Measurements from ENCODE around the gene FOXD2.

Gene FOXD2

DNA sequence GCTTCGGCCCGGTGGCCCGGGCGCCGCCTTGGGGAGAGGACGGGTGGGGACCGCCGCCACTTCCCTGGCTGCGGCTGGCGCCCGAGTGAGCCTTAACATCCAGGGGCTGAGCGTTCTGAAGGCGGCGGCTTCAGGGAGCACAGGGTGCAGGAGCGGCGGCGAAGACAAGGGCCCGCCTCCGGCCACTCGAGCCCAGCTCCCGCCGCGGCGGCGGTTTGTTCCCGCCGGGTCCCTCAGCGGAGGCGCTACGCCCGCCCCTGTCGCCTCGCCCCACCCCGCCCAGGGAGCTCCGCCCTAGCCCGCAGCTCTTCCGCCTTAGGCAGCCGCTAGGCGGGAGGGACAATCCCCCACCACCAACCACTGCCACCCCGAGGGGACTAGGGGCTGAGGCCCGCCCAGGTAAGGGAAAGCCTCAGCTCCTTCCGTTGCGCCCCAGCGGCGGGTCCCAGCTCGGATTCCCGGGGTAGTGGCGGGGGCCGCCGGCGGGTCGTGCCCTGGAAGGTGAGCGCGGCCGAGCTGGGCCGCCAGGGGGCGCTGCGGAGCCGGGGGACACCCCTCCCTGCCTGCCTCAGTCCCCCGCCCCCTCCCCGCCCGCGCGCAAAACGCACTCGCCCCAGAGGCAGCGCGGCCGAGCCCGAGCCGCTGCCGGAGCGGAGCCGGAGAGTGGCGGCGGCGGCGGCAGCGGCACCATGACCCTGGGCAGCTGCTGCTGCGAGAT, at the start of gene FOXD2:
FOXD2 (plus strand) TSS at position 598 of the 718 bp plus-strand sequence; CDS start at position 690, 92 bp downstream.
- no peak for DNase-seq

DNA sequence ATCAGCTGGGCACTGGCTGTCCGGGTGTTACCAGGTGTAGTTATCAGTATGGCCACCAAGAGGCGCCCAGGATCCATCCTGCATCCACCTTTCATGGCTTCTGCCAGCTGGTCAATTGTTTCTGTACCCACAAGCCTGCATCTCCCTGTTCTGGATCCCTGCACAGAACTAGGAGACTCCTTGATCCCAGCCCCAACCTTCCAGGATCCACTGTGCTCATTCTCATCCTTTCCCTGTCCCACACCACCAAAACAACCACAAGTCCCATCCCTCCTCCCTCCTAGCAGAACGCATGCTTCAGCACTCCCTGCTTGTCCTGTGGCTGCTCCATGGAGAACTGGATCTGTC, 49.0 kb upstream of the FOXD2 start:
- DNase-seq, result no peak

DNA sequence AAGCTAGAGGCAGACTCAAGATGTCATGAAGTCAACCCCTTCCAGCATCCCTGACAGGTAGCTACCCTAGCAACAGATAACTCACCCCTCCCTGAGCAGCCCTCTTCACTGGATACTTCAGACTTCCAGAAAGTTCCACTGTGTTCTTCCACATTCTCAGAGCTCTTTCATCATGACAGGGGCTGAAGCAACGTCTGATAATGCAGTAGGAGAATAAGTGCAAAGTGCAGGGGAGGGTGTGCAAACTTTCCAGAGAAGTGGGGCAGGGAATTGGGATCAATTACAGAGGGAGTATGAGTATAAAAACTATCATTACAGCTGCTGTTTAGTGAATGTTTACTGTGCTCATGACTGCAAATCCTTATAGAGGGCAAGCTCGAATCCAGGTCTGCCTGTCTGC, 48.1 kb upstream of the FOXD2 start:
- no peak for DNase-seq

DNA sequence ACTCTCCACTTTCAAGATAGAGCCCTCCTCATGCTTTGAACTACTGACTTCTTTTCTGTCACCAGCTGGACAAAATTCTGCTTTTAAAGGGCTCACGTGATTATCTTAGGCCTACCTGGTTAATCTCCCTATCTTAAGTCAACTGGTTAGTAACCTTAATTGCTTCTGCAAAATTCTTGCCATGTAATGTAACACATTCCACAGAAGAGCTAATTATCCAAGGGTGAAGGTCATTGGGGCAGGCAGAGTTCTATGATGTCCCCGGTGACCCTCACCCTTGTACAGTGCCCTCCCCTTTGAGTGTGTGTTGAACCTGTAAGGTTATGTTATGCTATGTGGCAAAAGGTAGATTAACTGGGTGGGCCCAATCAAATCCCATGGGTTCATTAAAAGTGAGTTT, 47.0 kb upstream of the FOXD2 start:
- no peak for DNase-seq

DNA sequence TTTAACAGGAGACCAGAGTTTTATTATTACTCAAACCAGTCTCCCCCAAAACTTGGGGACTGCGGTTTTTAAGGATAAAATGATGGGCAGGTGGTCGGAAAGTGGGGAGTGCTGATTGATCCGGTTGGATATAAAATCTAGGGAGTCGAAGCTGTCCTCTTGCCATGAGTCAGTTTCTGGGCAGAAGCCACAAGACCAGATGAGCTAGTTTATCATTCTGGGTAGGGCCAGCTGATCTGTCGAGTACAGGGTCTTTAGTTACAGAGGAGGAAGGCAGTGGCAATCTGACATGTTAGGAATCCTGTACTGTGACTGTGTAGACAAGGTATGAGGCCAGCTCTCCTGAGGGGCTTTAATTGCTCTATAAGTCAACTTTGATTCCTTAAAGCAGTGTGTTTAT, 44.7 kb upstream of the FOXD2 start:
- DNase-seq, result no peak

DNA sequence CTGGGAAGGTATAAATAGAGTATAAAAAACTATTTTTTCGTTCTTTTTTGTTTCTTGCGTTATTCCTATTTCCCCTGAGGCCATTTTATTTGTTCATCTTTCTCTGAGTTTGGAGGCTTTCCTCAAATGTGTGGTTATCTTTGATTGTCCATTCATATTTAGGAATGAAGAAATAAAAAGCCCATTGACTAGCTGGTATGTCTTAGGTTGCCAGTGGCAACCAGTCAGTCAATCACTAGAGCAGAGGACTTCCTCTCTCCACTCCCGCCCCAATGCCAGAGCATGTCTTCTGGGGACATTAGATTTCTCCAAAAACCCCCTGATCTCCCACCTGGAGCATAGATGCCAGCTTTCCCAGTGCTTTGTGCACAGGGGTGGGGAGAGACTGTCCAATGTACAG, 42.4 kb upstream of the FOXD2 start:
- no peak for DNase-seq

DNA sequence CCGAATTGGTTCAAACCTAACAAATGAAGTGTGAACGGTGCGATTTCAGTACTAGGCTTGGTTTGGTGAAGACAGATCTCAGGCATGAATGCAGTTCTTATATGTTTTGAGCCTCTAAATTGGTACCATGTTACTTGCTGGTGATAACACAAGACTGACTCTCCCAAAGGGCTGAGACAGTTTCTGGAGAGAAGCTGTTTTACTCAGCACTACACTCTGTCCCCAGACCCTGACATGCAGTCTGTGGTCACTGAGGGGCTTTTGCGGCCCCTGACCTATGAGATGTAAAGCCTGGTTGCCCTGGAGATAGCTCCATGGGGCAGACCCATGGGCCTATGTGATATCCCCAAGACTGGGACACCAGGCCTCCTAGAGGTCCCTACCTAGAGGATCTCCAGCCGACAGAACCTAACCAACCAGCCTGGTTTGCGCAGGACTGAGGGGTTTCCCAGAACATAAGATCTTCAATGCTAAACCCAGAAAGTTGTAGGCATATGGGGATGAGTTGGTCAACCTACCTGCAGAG, 41.1 kb upstream of the FOXD2 start:
- no peak for DNase-seq

DNA sequence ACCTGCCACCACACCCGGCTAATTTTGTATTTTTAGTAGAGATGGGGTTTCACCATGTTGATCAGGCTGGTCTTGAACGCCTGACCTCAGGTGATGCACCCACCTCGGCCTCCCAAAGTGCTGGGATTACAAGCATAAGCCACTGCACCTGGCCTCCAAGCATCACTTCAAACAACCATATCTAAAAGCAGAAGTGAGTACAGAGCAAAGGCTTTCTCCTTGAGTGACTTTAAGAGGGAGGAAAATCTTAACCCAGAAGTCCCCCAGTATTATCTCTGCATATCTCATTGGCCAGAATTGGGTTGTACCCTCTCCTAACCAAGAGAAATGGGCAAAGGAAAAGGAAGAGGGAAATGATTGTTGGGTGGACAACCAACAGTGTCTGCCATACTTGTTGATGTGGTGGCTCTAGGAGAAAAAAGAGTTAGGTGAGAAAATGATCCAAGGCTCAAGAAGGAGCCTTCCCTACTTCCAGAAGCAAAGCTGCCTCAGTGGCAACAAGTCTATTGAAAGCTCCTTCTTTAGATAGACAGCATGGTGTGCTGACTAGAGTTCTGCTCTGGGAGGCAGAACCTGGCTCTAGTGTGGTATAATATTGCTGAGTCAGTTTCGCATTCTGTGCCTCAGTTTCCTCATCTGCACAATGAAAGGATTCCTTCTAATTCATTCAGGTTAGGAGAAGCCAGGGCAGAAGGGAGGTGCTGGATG, 38.6 kb upstream of the FOXD2 start:
- no peak for DNase-seq

DNA sequence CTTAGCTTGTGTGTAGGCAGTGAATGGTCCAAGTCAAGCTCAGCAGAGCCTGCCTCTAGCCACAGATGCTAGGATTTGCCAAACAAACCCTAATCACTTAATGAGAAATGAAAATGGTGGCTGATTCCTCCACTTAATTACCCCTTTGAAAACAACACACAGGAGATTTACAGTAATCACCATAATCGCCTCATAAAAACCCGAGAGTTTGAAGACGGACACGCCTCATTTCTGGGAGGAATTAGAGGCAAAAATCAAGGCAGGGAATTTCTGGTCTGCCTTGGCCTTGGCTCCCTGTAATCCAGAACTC, 38.0 kb upstream of the FOXD2 start:
- DNase-seq, result no peak

DNA sequence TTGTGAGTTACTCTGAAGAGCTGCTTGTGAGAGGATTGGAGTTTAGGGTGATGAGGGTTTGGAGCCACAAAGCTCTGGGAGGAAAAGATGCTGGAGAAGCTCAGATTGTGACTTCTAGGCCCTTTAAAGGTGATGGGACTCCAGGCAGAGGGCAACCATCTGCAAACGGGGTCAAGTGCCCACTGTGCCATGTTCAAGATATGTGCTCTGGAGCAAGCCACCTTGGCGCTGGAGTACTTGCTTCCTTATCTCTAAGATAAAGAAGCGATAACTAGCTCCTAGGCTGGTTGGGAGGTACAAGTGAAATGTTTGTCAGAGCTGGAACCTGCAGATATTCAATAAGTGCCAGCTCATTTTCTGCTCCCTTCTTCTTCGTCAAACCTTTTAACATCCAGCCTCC, 36.1 kb upstream of the FOXD2 start:
- no peak for DNase-seq

DNA sequence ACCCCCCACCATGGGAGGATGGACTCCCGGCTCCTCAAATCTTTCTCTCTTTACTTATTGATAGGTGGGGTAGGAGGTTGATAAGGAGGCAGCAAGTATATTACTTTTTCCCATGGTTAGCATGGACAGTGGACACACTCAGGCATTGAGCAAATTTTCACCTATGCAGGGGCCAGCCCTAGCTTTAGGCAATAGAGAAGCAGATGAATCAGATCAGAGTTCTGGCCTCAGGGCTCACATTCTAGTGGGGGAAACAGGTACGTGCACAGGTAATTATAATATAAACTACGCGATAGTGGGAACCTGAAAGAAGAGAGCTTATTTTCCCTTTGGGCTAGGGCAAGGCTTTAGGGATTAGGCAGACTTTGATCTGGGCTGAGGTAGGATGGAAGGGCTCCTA, 35.3 kb upstream of the FOXD2 start:
- no peak for DNase-seq

DNA sequence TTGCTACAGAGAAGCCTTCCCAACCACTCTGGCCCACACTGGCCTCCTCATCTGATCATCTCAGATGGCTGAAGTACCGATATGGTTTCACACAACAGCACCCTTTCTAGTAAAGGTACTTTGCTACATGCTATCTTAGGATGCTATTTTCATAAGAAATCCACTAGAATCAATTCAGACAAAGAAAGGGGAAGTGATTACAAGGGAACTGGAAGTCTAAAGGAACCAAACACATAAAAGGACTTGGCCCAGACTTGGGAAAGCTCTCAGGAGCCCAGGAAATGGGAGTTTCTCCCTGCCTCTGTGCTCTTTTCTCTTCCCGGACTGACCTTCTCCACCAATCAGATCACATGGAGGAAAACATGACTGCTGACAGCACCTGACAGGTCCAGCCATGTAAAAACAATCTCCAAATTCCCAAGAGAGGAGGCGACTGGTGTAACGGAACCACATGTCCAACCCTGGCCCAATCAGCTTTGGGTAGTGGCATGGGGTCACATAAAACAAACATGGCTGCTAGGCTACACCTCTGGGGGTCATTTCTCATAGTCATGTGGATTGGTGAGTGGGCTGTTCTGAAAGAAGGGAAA, 34.4 kb upstream of the FOXD2 start:
- DNase-seq, result no peak

DNA sequence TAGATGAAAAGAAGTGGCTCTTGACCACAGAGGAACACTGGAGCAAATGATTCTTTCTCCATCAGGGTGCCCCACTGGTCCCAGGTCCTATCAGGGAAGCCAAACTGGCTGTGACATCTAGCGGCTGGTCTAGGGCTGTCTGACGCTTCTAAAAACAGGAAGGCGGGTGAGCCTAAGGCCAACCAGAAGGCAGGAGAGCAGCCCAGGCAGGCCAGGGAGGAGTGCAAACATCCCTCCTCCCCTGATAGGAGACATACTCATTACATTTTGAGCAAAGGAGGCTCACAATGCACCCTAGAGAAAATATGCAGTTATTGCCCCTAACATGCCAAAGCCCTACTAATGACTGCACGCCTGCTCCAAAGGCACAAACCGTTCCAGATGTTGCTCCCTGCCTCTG, 32.1 kb upstream of the FOXD2 start:
- DNase-seq, result no peak

DNA sequence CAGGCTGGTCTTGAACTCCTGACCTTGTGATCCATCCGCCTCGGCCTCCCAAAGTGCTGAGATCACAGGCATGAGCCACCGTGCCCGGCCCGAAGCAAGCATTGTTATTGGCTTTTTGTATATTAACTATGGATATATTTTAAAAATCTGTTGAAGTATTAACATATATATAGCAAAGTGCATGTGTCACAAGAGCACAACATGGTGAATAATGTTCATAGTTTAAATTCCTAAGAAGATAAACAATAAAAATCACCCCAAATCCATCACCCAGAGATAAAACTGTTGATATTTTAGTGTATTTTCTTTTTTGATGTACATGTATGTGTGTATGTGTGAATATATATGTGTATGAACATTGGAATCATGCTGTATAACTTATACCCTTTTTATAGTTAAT, 30.9 kb upstream of the FOXD2 start:
- no peak for DNase-seq

DNA sequence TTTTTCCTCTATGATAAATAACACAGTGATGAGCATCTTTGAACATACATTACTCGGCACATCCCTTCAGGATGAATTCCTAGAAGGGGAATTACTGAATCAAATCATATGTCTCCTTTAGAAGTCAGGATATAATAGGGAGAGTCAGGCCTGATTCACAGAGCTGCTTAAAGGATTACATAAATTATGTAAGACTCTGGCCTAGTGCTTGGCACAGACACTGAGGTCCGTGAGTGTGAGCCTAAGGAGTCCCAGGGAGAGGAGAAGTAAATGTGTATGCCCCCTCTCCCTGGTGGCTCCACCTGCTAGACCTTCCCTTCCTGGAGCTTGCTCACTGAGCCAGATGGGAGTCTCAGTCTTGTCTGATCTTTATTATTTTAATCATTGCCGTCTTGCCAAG, 30.4 kb upstream of the FOXD2 start:
- DNase-seq, result no peak

DNA sequence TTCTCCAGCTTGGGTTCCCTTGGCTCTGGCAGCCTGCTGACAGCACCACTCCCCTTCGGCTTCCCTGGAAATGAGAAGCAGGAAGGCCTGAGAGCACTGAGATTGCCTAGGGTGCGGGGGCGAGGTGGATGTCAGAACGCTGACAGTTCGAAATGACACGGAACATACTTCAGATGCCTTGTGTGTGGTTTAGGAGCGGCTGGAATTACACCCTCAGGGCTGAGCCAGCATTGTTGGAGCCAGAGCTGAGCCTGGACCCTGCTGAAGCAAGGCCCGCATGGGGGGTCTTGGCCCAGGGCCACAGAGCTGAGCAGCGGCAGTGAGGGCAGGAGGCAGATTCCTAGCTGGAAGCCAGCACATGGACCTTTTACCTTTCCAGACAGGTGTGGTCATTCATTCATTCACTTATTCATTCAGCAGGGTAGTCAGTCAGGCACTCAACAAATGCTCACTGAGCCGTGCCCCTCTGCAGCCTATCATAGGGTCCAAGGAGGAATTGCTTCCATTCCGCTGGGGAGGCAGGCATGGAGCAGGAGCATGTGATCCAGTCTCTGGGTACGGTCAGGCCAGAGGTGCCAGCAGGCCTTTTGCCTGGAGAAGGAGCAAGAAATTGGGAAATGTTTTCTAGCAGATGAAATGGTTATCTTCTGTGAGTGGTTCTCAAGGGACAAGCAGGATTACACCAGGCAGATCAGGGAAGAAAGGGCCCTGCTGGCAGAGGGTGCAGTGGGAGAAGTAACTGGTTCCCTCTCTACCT, 28.4 kb upstream of the FOXD2 start:
- no peak for DNase-seq

DNA sequence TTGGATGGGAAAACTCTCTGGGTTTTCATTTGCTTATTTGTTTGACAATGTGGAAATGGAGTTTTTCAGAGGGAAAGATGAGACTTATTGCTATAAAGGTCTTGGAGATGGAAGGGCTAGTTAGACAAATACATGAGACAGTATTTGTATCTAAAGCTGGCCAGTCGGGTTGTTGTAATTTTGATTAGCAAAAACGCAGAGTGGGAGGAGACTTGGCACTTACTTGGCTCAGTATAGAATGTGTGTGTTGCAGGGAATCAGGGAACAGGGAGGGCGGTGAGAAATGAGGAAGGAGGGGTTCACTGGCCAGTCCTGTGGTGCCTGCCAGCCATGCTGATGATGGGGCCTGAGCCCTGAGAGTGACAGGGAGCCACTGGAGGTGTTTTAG, 27.8 kb upstream of the FOXD2 start:
- DNase-seq, result no peak

DNA sequence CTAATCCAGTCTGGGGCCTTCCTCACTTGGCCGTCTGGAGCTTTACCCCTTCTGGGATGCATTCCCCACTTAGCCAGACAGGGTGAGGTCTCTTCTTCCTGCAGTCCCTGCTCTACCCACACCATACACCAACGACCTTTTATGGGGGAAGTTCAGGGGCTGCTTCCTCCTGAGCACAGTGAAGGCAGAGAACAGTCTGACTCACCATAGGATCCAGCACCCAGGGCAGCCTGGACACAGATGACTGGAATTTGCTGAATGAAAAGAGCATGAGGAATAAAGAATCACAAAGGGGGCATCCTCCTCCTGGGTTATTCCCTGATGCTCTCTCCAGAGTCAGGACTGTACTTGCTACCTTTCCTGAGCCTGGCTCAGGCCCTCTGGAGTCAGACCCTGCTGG, 26.4 kb upstream of the FOXD2 start:
- DNase-seq, result no peak

DNA sequence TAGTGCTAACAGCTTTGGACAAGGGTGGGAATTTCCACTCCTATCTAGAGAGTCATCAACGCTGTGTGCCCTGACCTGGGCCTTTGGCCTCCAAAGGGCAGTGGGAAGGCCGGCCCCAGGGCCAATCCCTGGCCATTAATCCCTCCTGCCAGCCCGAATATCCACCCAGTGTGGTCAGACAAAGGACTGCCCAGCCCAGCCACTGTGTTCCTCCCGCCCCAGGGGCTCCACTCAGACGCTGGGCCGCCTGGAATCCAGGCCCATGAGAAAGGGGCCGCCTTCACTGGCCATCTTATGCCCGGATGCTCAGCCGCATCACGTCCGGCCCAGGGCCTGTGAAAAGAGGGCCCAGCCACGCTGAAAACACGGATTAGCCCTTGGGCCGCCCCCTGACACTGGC, 25.4 kb upstream of the FOXD2 start:
- no peak for DNase-seq

DNA sequence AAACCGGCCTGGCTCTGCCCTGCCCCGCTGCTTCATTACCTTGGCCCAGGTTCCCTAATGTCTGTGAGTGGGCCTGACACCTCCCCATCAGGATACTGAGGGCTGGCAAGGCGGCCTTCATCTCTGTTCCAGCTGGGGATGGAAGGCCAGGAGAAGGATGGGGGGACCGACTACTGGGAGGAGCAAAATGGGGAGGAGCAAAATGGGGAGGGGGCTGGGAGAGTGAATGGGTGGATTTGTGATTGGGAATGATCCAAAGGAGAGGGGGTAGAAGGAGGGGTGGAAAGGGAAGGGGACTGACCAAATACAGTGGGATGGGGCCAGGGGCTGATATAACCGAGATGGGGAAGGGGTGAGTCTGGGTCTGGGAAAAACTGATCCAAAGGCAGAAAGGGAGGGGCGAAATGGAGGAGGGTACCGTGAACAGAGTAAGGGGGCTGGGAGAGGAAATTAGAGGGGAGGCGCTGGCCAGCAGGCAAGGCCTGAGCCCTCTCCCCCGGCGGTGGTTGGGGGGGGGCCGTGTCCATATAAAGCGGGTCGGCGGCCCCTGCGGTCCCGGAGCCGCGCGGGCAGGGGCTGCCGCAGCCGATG, 22.0 kb upstream of the FOXD2 start, which contains the start of gene FOXE3:
FOXE3 (plus strand) TSS at position 558 of the 591 bp plus-strand sequence; CDS start at position 589, 31 bp downstream.
- no peak for DNase-seq

DNA sequence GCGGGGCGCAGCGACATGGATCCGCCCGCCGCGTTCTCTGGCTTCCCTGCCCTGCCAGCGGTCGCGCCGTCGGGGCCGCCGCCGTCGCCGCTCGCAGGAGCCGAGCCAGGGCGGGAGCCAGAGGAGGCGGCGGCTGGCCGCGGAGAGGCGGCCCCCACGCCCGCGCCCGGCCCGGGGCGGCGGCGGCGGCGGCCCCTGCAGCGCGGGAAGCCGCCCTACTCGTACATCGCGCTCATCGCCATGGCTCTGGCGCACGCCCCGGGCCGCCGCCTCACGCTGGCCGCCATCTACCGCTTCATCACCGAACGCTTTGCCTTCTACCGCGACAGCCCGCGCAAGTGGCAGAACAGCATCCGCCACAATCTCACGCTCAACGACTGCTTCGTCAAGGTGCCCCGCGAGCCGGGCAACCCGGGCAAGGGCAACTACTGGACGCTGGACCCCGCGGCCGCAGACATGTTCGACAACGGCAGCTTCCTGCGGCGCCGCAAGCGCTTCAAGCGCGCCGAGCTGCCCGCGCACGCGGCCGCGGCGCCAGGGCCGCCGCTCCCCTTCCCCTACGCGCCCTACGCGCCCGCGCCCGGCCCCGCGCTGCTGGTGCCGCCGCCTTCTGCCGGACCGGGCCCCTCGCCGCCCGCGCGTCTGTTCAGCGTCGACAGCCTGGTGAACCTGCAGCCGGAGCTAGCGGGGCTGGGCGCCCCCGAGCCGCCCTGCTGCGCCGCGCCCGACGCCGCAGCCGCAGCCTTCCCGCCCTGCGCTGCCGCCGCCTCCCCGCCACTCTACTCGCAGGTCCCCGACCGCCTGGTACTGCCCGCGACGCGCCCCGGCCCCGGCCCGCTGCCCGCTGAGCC, 21.3 kb upstream of the FOXD2 start:
- DNase-seq, result no peak

All from NCI-H187 treated with DMSO at 0.1 percent for 48 hours (cell line).